ENCODE measurements around the gene CRAT.

DNA sequence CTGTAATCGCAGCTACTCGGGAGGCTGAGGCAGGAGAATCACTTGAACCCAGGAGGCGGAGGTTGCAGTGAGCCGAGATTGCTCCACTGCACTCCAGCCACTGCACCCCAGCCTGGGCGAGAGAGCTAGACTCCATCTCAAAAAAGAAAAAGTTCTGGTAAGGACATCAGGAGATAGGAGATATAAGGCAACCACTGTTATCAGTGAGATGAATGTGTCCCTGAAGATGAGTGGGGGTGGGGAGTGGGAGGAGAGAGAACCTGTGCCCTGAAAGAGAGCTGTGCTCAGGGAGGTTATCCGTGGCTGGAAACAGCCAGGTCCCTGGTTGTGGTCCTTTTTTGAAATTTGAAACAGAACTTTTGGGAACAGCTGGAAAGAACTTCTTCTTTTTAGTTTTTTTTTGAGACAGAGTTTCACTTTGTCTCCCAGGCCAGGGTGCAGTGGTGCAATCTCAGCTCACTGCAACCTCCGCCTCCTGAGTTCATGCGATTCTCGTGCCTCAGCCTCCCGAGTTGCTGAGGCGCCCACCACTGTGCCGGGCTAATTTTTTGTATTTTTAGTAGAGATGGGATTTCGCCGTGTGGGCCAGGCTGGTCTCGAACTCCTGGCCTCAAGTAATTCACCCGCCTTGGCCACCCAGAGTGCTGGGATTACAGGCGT, 3.2 kb upstream of the CRAT start:
- TF ChIP-seq CTCF (optimal IDR thresholded peaks at IDR 0.05 in 1 of 3, IDR thresholded peaks at IDR 0.05 in 1 of 3, conservative IDR thresholded peaks at IDR 0.05 in 1 of 3; ENCODE audit: extremely low read depth in 1 of 3, insufficient read depth in 2 of 3, low read length in 3 of 3) (no peak), EZH2 (IDR thresholded peaks at IDR 0.05; ENCODE audit: low read length) (no peak)

Measured in keratinocyte (primary cell).